K562 (cell line): Measurements from ENCODE around the gene LINS1. TPM values are rescaled to one million over a fixed set of nuclear protein-coding genes. Genes with fewer than 3 reads are reported as not detected.
A peak's percentile ranks its signal among the peaks of the same experiment; 100 is the strongest.

Experiments
- ATAC-seq: fragments of 200-7000 bp; cut with Tn5 transposase; 3 replicates; pipeline ENCODE4 v1.9.1; 2020; ENCODE audit warnings: moderate library complexity
- BruUV-seq: library from RNA; stranded (reverse); fragments of 400-500 nt; replicated peaks from 2 replicates; lab custom pipeline; 2021; lab: Mats Ljungman, UMichigan
- CTCF ChIA-PET: fragments of 300-600 bp; formaldehyde crosslinking; extraction: SDS; loops from one replicate; lab custom pipeline; 2021; ENCODE audit warnings: low intra/inter-chr PET ratio; lab: Yijun Ruan, JAX
- POLR2A ChIA-PET: fragments of 300-600, 350-650 bp; sonication (Branson Sonifier 250); formaldehyde crosslinking; extraction: SDS; loops from one replicate; lab custom pipeline; 2021; ENCODE audit warnings: antibody characterized with exemption, inconsistent platforms; lab: Yijun Ruan, JAX
- DNase-seq, 4 experiments: peaks; one replicate each; pipeline versions ENCODE4 v3.0.0 to v3.0.0-alpha.2; 2011 to 2018; ENCODE audit warnings: low spot score in 3 of 4, mixed read lengths in 3 of 4; ENCODE audit errors: extremely low read depth in 1 of 4
- FAIRE-seq: peaks from 2 replicates; lab custom pipeline; 2011; peaks lifted over from hg19 to GRCh38; lab: Jason Lieb, UNC
- H2AFZ ChIP-seq: 2 replicates; pipeline ENCODE4 v1.6.0; 2011; ENCODE audit warnings: low read depth, low read length, control low read depth, inconsistent platforms
- H3K27ac ChIP-seq: fragments of 200-600 bp; 3 replicates; pipeline ENCODE4 v1.8.0; 2011; ENCODE audit warnings: low read depth, mild to moderate bottlenecking, control low read depth, inconsistent platforms, low read length, moderate library complexity, mixed read lengths; ENCODE audit errors: extremely low read depth
- H3K27me3 ChIP-seq, 2 experiments: fragments of 300-600 bp in 1 of 2; 2 replicates in 1 of 2; 3 replicates in 1 of 2; pipeline versions ENCODE4 v1.6.0 to v1.8.0; 2011; ENCODE audit warnings: inconsistent platforms in 2 of 2, low read length in 2 of 2, mild to moderate bottlenecking in 1 of 2, mixed read lengths in 1 of 2, moderate library complexity in 1 of 2; ENCODE audit not compliant: control insufficient read depth in 2 of 2, insufficient read depth in 2 of 2
- H3K36me3 ChIP-seq: fragments of 300-600 bp; 3 replicates; pipeline ENCODE4 v1.8.0; 2011; ENCODE audit warnings: mild to moderate bottlenecking, low read length, inconsistent platforms; ENCODE audit not compliant: control insufficient read depth, insufficient read depth
- H3K4me1 ChIP-seq, 2 experiments: fragments of 200-600 bp in 1 of 2; replicated peaks in 1 of 2; 2 replicates in 1 of 2; 3 replicates in 1 of 2; pipeline versions ENCODE4 v1.5.1 to v1.8.0; 2011; ENCODE audit warnings: inconsistent platforms in 2 of 2, low read length in 2 of 2, mild to moderate bottlenecking in 1 of 2, mixed read lengths in 1 of 2, moderate library complexity in 1 of 2; ENCODE audit not compliant: control insufficient read depth in 2 of 2, insufficient read depth in 2 of 2
- H3K4me2 ChIP-seq: 2 replicates; pipeline ENCODE4 v1.6.1; 2011; ENCODE audit warnings: low read length, control low read depth, inconsistent platforms, mixed read lengths; ENCODE audit not compliant: insufficient read depth
- H3K4me3 ChIP-seq: fragments of 200-600 bp; sonication (generic), shearing (Covaris generic); 2 replicates; pipeline ENCODE4 v1.5.1; 2016; ENCODE audit warnings: control low read depth, inconsistent platforms
- H3K79me2 ChIP-seq: fragments of 200-600 bp; 3 replicates; pipeline ENCODE4 v1.8.0; 2011; ENCODE audit warnings: low read length, inconsistent platforms; ENCODE audit not compliant: control insufficient read depth, insufficient read depth
- H3K9ac ChIP-seq, 2 experiments: 2 replicates each; pipeline versions ENCODE4 v1.6.0 to v1.6.1; 2011; ENCODE audit warnings: low read depth in 2 of 2, low read length in 2 of 2, control low read depth in 1 of 2, inconsistent platforms in 1 of 2, mild to moderate bottlenecking in 1 of 2, mixed read lengths in 1 of 2; ENCODE audit not compliant: insufficient read depth in 1 of 2
- H3K9me1 ChIP-seq: one replicate; pipeline ENCODE4 v1.6.0; 2011; ENCODE audit warnings: inconsistent platforms, mild to moderate bottlenecking, low read length, moderate library complexity; ENCODE audit not compliant: control insufficient read depth, insufficient read depth
- H3K9me3 ChIP-seq: replicated peaks from 2 replicates; pipeline ENCODE4 v1.5.1; 2011; ENCODE audit warnings: low read depth, low read length, inconsistent platforms; ENCODE audit not compliant: control insufficient read depth, insufficient read depth
- H4K20me1 ChIP-seq: replicated peaks from 2 replicates; pipeline ENCODE4 v1.6.1; 2011; ENCODE audit warnings: low read length, inconsistent platforms, mixed read lengths; ENCODE audit not compliant: control insufficient read depth, insufficient read depth
- CEBPB ChIP-seq: fragments of 450-650 bp; IDR thresholded peaks from 2 replicates; pipeline ENCODE4 v1.6.1; 2016; ENCODE audit warnings: missing genetic modification characterization, missing compliant biosample characterization
- HLTF ChIP-seq: fragments of 450-650 bp; IDR thresholded peaks from 2 replicates; pipeline ENCODE4 v1.6.1; 2016
- IRF9 ChIP-seq: fragments of 450-650 bp; IDR thresholded peaks from 2 replicates; pipeline ENCODE4 v1.6.1; 2016; ENCODE audit warnings: missing biosample characterization, missing genetic modification characterization
- SP1 ChIP-seq: sonication (generic); formaldehyde crosslinking; IDR thresholded peaks from 2 replicates; pipeline ENCODE4 v1.8.1; 2022; ENCODE audit warnings: mild to moderate bottlenecking, missing genetic modification reagents
- ZNF778 ChIP-seq: fragments of 450-650 bp; formaldehyde crosslinking; IDR thresholded peaks from 2 replicates; pipeline ENCODE4 v1.4.0; 2020; ENCODE audit warnings: mild to moderate bottlenecking, moderate library complexity
- whole genome bisulfite sequencing: fragments of 100-300 bp; shearing (Covaris generic); methylation state at CpG from one replicate; pipeline ENCODE4 v1.1.6; 2016; ENCODE audit warnings: low coverage, mixed read lengths; ENCODE audit not compliant: insufficient coverage; ENCODE audit errors: missing lambda C conversion rate; 5-methylcytosine and 5-hydroxymethylcytosine counted together
- in situ Hi-C: fragments of 300-500 bp; cut with MboI; formaldehyde crosslinking; loops from 4 replicates; pipeline ENCODE4 v1.15.0; 2018; ENCODE audit warnings: inconsistent platforms, mixed read lengths
- intact Hi-C: fragments of 100-400 bp; cut with micrococcal nuclease; formaldehyde crosslinking; loops from 2 replicates; pipeline ENCODE4 v1.14.2; 2022
- polyA plus RNA-seq, 8 experiments: library from polyadenylated mRNA; depleted of rRNA in 4 of 8; stranded (reverse) in 5 of 8; unstranded in 3 of 8; fragments of >200 nt; fragmentation: Nextera tagmentation in 2 of 8; fragmentation: Illumina TruSeq in 1 of 8; extraction: Ambion mirVana in 2 of 8; extraction: Trizol in 1 of 8; gene quantifications; 2 replicates each; pipeline versions ENCODE4 v1.2.1 to v1.2.3, GENCODE V29; 2011 to 2014; ENCODE audit warnings: inconsistent platforms in 1 of 8, missing spikeins in 1 of 8
- total RNA-seq, 7 experiments: library from RNA; depleted of rRNA in 6 of 7; stranded (reverse); fragments of >200 nt in 6 of 7; fragmentation: Illumina TruSeq in 2 of 7; extraction: Trizol in 2 of 7; gene quantifications; 2 replicates each; pipeline versions ENCODE4 v1.2.1 to v1.2.3, GENCODE V29; 2011 to 2021; ENCODE audit warnings: low replicate concordance in 1 of 7

LINS1 gene
- total and polyA plus RNA-seq, 9 of the 15 experiments (the other 6 are each of a cell fraction or from before 2014, with no cell fraction given) = 15.4 to 31.4 (median 24.6) TPM

GRCh38 chr15:100531823-100532327, 70.1 kb downstream of the LINS1 start:
- no peak overlapping the region for H3K9ac ChIP-seq
- BruUV-seq = no TSS peak
- no peaks in the 10 kb centered on the region; a peak in 1 of 5 replicates for H3K4me1 ChIP-seq
- in situ Hi-C loops (no loop called here), intact Hi-C loops (no loop called here)
- no peaks in the 10 kb centered on the region for H3K9me3 ChIP-seq
- H3K27me3 ChIP-seq = peaks cover 20 to 44% of the 10 kb centered on the region in 2 experiments; a peak in 4 of 5 replicates
- ChIA-PET CTCF (no interaction called here), POLR2A (no interaction called here)
- H3K4me2 ChIP-seq = no peak overlapping the region
- H3K4me3 ChIP-seq = no peak overlapping the region
- no peaks in the 10 kb centered on the region; the same call in 1 of the 2 replicates for H4K20me1 ChIP-seq
- TF ChIP-seq IRF9 (tag) = no peak
- TF ChIP-seq HLTF = no peak
- TF ChIP-seq ZNF778 = no peak
- TF ChIP-seq, all 486 proteins: peak for 0
- ATAC-seq (no peak), DNase-seq (no peak), FAIRE-seq (no peak)
- no peaks in the 10 kb centered on the region for H3K9me1 ChIP-seq
- no peaks in the 10 kb centered on the region for H3K79me2 ChIP-seq
- H2AFZ ChIP-seq = no peak overlapping the region
- 0% methylated on average over 11 of the region's 11 CpGs for WGBS
- H3K36me3 ChIP-seq = no peaks in the 10 kb centered on the region
- H3K27ac ChIP-seq = no peak overlapping the region

GRCh38 chr15:100531204-100531603, 70.8 kb downstream of the LINS1 start:
- Histone ChIP-seq H3K79me2 (no peaks in the 10 kb centered on the region), H3K36me3 (no peaks in the 10 kb centered on the region), H2AFZ (no peak overlapping the region), H3K4me2 (no peak overlapping the region), H3K27me3 (peaks cover 20 to 44% of the 10 kb centered on the region in 2 experiments; a peak in 4 of 5 replicates), H3K4me3 (no peak overlapping the region), H3K9me3 (no peaks in the 10 kb centered on the region), H3K27ac (no peak overlapping the region), H3K9ac (no peak overlapping the region), H3K9me1 (no peaks in the 10 kb centered on the region), H4K20me1 (no peaks in the 10 kb centered on the region; the same call in 1 of the 2 replicates), H3K4me1 (no peaks in the 10 kb centered on the region; a peak in 1 of 5 replicates)
- ChIA-PET POLR2A (no interaction called here), CTCF (no interaction called here)
- FAIRE-seq (no peak), ATAC-seq (no peak), DNase-seq (no peak)
- WGBS = 0% methylated on average over 4 of the region's 4 CpGs
- no peak for TF ChIP-seq SP1 (CRISPR knock-in tag)
- TF ChIP-seq CEBPB (tag) = peak; percentile 25; the same call in 1 of the 2 replicates
- intact Hi-C loops = no loop called here
- BruUV-seq = no TSS peak
- in situ Hi-C loops = no loop called here
